Duodenal mucosa (tissue), 2 donors: ENCODE data around the gene CAPG.

Experiments
- H3K27ac ChIP-seq: one replicate; pipeline ENCODE4 v1.7.0; 2013; ENCODE audit warnings: low read depth, low read length
- H3K27me3 ChIP-seq, 2 donors: one replicate each; pipeline ENCODE4 v1.7.0; 2013; ENCODE audit warnings: low read length in 2 of 2, control low read depth in 1 of 2; ENCODE audit not compliant: insufficient read depth in 2 of 2, control insufficient read depth in 1 of 2
- H3K36me3 ChIP-seq, 2 donors: one replicate each; pipeline ENCODE4 v1.7.0; 2013; ENCODE audit warnings: low read length in 2 of 2, control low read depth in 1 of 2; ENCODE audit not compliant: insufficient read depth in 2 of 2, control insufficient read depth in 1 of 2
- H3K4me1 ChIP-seq, 2 donors: one replicate each; pipeline ENCODE4 v1.7.0; 2013; ENCODE audit warnings: low read length in 2 of 2, control low read depth in 1 of 2; ENCODE audit not compliant: insufficient read depth in 2 of 2, control insufficient read depth in 1 of 2
- H3K4me3 ChIP-seq, 2 donors: one replicate each; pipeline ENCODE4 v1.7.0; 2013; ENCODE audit warnings: low read length in 2 of 2, low read depth in 1 of 2
- H3K9ac ChIP-seq, 2 donors: one replicate each; pipeline ENCODE4 v1.7.0; 2013; ENCODE audit warnings: low read length in 2 of 2, low read depth in 1 of 2
- H3K9me3 ChIP-seq, 2 donors: one replicate each; pipeline ENCODE4 v1.7.0; 2013; ENCODE audit warnings: low read length in 2 of 2, control low read depth in 1 of 2; ENCODE audit not compliant: control insufficient read depth in 1 of 2

CAPG gene

DNA sequence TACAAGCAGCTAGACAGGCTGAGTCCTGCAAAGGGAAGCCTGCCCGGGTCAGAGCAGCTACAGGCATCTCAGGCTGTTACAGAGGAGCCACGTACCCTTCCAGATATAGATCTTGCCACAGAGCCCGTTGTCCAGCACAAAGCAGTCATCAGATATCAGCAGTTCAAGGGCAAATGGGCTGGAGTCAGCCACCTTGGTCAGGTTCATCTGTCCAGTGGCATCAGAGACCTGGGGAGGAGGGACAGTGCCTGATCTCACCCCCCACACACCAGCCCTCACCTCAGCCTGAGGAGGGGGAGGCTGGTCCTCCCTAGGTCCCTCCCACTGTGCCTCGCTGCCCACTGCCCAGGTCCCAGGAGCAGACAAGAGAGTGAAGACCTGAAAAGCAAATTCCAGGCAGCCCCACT is 12.2 kb downstream of the CAPG start:
- no peaks in the 10 kb centered on the region for H3K27me3 ChIP-seq
- no peak overlapping the region for H3K27ac ChIP-seq
- H3K9me3 ChIP-seq, result no peaks in the 10 kb centered on the region
- H3K9ac ChIP-seq, result no peak overlapping the region
- H3K4me3 ChIP-seq, result no peak overlapping the region
- peaks cover 0 to 28% of the 10 kb centered on the region in 2 donors for H3K36me3 ChIP-seq
- peaks cover 8 to 9% of the 10 kb centered on the region in 2 donors for H3K4me1 ChIP-seq

DNA sequence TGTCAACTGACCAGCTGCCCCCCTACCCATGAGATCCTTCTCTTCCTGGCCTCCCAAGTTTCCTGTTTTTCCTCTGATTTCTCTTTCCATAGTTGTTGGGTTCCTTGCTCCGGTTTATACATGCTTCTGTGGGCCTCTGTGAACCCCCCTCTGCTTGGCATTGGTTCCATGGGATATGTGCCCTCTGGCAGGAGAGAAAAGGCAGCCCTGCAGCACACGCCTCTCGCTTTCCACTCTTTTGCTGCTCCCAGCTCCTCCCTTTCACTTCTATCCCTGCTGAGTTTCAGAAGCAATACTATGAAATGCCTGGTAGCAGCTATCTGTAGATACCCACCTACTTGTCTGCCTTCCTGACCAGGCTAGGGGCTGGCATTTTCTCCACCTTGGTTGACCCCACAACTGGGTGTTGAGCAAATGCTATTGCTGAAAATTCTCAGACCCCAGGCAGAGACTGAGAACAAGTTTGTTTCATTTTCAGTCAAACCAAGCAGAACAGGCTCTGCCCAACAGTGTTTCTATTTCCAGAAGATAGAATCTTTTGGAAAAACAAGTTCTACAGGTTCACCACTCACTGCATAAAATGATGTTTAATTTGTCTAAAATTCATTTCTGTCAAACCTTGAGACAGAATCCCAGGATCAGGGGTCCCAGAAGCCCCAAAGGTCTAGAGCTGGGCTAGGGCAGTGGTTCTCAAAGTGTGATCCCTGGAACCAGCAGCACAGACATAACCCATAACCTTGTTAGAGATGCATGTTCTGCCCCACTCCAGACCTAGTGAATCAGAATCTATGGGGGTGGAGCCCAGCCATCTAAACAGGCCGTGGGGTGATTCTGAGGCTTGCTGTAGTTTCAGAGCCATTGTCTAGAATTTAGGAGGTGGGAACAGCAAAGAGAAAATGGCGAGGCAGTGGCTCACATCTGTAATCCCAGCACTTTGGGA is 13.4 kb downstream of the CAPG start:
- H3K9me3 ChIP-seq, result no peaks in the 10 kb centered on the region
- H3K27ac ChIP-seq, result no peak overlapping the region
- H3K36me3 ChIP-seq, result peaks cover 0 to 28% of the 10 kb centered on the region in 2 donors
- H3K27me3 ChIP-seq, result no peaks in the 10 kb centered on the region
- H3K4me3 ChIP-seq, result peak overlapping the region in 1 of 2 donors; percentile 5
- H3K4me1 ChIP-seq, result peaks cover 8 to 9% of the 10 kb centered on the region in 2 donors
- H3K9ac ChIP-seq, result peak overlapping the region in 1 of 2 donors; percentile 12

DNA sequence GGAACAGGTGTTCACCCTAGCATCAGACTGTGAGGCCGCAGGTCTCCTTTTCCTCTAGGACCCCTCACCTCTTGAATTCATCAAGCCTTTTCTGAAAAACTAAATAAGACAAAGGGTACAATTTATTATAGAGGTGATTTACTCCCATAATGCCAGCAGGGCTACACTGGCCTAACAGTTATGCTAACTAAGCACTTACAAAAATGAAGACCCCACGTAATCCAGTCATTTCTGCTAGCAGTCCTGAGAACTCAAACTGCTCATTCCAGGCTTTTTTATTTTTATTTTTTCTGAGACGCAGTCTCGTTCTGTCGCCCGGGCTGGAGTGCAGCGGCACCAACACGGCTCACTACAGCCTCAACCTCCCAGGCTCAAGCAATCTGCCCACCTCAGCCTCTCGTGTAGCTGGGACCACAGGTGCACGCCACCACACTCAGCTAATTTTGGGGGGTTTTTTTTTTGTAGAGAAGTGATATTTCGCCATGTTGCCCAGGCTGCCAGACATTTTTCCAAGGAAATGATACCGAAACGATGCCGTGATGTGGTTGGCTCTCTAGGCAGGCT is 14.2 kb downstream of the CAPG start:
- no peak overlapping the region for H3K27ac ChIP-seq
- H3K9me3 ChIP-seq, result no peaks in the 10 kb centered on the region
- peaks cover 0 to 22% of the 10 kb centered on the region in 2 donors for H3K36me3 ChIP-seq
- no peak overlapping the region for H3K4me3 ChIP-seq
- no peaks in the 10 kb centered on the region for H3K27me3 ChIP-seq
- H3K9ac ChIP-seq, result peak overlapping the region in 1 of 2 donors; percentile 12
- H3K4me1 ChIP-seq, result peaks cover 8 to 9% of the 10 kb centered on the region in 2 donors

DNA sequence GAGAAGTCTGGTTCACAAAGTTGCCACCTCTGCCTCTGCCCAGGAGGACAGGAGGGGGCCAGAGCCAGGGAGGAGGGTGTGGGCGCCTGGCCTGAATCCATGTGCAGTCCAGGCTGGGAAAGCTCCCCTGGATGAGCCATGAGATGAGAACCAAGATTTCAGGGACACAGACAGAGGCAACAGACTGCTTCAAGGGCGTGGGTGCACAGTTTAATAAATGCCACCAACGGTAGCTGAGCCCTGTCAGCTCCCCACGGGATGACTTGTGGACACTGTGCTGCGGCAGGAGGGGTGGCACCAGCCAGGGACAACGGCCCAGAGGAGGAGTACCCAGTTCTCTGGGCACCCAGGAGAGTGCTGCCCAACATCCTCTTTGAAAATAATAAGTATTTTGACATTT is 15.2 kb downstream of the CAPG start:
- Histone ChIP-seq H3K4me1 (peaks cover 8 to 9% of the 10 kb centered on the region in 2 donors), H3K36me3 (peaks cover 7 to 23% of the 10 kb centered on the region in 2 donors), H3K4me3 (no peak overlapping the region), H3K27ac (no peak overlapping the region), H3K27me3 (no peaks in the 10 kb centered on the region), H3K9me3 (no peaks in the 10 kb centered on the region), H3K9ac (no peak overlapping the region)

DNA sequence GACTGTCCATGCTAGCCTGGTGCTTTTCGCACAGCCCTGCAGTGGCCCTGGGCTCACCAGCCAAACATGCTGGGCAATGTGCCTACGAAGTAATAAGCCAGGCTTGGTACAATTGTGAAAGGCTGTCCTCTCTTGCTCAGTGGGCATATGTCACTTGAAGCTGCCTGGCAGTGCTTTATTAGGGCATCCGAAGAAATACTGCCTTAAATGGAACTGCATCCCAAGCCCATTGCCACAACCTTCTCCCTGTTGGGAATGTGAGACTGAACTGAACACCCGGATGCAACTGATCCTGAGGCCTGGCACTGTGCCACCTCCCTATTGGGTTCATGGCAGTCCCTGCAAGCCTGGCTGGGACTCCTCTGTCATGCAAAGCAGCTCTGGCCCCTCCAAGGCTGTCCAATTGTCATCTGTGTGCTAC is 15.9 kb downstream of the CAPG start:
- no peak overlapping the region for H3K4me3 ChIP-seq
- H3K9me3 ChIP-seq, result no peaks in the 10 kb centered on the region
- peaks cover 8 to 9% of the 10 kb centered on the region in 2 donors for H3K4me1 ChIP-seq
- H3K27me3 ChIP-seq, result no peaks in the 10 kb centered on the region
- peaks cover 9 to 29% of the 10 kb centered on the region in 2 donors for H3K36me3 ChIP-seq
- no peak overlapping the region for H3K9ac ChIP-seq
- H3K27ac ChIP-seq, result no peak overlapping the region

DNA sequence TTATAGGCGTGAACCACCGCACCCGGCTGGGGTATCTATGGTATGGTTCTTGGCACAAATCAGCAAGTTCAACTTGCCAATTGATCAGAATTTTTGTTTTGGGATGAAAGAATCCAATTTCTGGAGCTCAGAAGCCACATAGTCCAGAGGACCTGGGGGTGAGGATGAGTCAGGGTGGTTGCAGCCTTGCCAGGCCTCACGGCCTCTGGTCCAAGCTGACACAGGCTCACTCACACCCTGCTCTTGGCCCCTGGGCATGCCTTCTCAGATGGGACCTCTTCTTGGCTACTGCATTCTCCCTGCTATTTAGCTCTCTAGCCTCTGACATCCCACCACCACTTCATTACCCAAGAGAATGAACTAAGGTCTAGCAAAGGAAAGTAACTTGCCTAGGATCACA is 16.3 kb downstream of the CAPG start:
- no peaks in the 10 kb centered on the region for H3K9me3 ChIP-seq
- H3K27ac ChIP-seq, result no peak overlapping the region
- H3K36me3 ChIP-seq, result peaks cover 11 to 29% of the 10 kb centered on the region in 2 donors
- no peak overlapping the region for H3K4me3 ChIP-seq
- no peaks in the 10 kb centered on the region for H3K27me3 ChIP-seq
- H3K4me1 ChIP-seq, result peaks cover 8 to 9% of the 10 kb centered on the region in 2 donors
- H3K9ac ChIP-seq, result no peak overlapping the region

DNA sequence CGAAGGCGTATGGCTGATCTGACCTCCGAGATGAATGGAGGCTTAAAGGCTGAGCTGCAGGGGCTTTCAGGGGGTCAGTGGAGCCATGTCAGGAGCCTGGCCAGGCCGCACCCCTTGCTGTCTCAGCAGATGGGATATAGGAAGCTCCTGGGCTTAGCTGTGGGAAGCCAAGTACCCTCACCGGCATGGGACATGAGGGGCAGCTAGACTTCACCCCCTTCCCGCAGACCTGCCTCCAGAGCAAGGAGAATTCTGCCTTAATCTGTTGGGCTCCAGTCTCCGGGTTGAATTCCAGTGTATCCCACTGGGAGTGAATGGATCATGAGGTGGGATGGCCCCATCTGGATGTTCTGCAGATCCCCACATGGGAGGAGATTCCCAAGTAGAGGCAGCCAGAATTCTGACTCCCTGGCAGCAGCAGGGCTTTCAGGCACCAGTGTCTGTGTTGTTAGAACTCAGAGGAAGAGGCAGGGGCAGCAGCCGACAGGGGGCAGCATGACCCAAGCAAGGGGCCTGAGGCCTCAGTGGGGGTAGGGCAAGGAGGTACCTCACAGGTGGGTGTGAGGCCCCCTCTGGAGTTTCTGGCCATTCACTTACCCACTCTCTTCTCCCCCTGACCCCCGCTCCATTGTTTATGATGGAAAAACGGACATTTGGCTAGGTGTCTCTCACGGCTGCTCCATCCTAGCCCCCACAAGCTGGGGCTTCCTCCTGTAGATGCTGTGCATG is 19.1 kb downstream of the CAPG start:
- H3K9me3 ChIP-seq, result no peaks in the 10 kb centered on the region
- H3K4me3 ChIP-seq, result no peak overlapping the region
- no peak overlapping the region for H3K9ac ChIP-seq
- peaks cover 18 to 44% of the 10 kb centered on the region in 2 donors for H3K36me3 ChIP-seq
- H3K4me1 ChIP-seq, result no peaks in the 10 kb centered on the region
- no peak overlapping the region for H3K27ac ChIP-seq
- H3K27me3 ChIP-seq, result no peaks in the 10 kb centered on the region

DNA sequence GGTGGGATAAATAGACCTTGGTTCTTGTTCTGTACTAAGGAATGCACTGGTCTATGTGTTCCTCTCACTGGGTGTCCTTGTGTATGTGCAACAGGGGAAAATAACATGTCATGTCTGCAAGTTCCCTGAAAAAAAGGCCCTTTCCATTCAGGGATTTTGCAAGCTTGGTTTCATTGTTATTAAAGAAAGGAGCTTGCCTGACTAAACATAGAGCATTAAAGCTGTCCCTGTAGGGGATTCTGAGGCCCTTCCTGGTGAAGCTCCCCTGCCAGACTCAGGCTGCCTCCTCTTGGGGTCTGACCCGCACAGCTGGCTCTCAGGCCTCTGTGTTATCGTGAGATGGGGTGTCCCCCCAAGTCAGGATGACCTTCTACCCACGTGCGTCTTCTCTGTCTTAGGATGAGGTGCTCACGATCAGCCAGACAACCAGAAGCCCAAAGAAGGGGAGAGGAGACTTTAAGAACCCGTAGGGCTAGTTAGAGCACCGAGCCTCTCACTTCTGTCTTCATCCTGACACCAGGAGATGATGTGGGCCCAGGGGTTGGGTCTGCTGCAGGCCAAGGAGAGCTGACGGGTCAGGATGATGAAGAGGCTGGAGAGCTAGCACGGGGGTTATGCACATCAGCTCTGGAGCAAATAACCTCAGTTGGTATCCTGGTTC is 21.2 kb downstream of the CAPG start:
- Histone ChIP-seq H3K4me1 (no peaks in the 10 kb centered on the region), H3K9me3 (no peaks in the 10 kb centered on the region), H3K27me3 (no peaks in the 10 kb centered on the region), H3K9ac (no peak overlapping the region), H3K4me3 (no peak overlapping the region), H3K36me3 (peaks cover 21 to 56% of the 10 kb centered on the region in 2 donors), H3K27ac (no peak overlapping the region)

DNA sequence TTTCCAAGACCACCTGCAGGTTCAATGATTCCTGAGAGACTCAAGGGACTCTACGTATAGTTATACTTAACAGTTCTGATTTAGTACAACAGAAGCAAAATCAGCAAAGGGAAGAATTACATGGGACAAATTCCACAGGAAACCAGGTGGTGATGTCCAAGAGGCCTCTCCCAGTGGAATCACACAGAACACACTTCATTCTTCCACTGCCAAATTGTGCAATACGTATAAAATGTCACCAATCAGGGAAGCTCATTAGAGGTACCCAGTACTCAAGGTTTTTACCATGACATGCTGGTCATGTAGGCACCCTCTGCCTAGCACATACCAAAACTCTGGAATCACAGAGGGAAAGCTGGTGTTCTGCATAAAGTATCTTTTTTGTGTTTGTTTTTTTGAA is 22.4 kb downstream of the CAPG start:
- H3K9ac ChIP-seq, result no peak overlapping the region
- no peak overlapping the region for H3K27ac ChIP-seq
- H3K4me1 ChIP-seq, result no peaks in the 10 kb centered on the region
- no peaks in the 10 kb centered on the region for H3K27me3 ChIP-seq
- H3K4me3 ChIP-seq, result no peak overlapping the region
- H3K36me3 ChIP-seq, result peaks cover 21 to 61% of the 10 kb centered on the region in 2 donors
- H3K9me3 ChIP-seq, result no peaks in the 10 kb centered on the region
